Peyer's patch (tissue), 4 donors: Measurements from ENCODE around the gene PLXNA1. TPM values are rescaled to one million over a fixed set of nuclear protein-coding genes. Genes with fewer than 3 reads are reported as not detected.
A peak's percentile ranks its signal among the peaks of the same experiment; 100 is the strongest.

Experiments
- DNase-seq, 3 donors: peaks; one replicate each; pipeline ENCODE4 v3.0.0-alpha.2; 2017 to 2019
- H3K27ac ChIP-seq, 4 donors: fragments of 200-600 bp; sonication (generic); one replicate each; pipeline ENCODE4 v1.5.1; 2016 to 2019
- H3K27me3 ChIP-seq, 2 donors: fragments of 200-600 bp; sonication (generic); one replicate each; pipeline ENCODE4 v1.5.1; 2019
- H3K36me3 ChIP-seq, 3 donors: fragments of 200-600 bp; sonication (generic); one replicate each; pipeline ENCODE4 v1.5.1; 2016 to 2019
- H3K4me1 ChIP-seq, 4 donors: fragments of 200-600 bp; sonication (generic); one replicate each; pipeline ENCODE4 v1.5.1; 2016 to 2019
- H3K4me3 ChIP-seq, 4 donors: fragments of 200-600 bp; sonication (generic); 1 replicate in 3 of 4; 2 replicates in 1 of 4; pipeline ENCODE4 v1.5.1; 2016 to 2019; ENCODE audit warnings: mild to moderate bottlenecking in 1 of 4
- H3K9me3 ChIP-seq, 4 donors: fragments of 200-600 bp; sonication (generic); one replicate each; pipeline ENCODE4 v1.5.1; 2016 to 2019; ENCODE audit warnings: mild to moderate bottlenecking in 1 of 4
- CTCF ChIP-seq, 6 experiments: fragments of 450-650 bp in 4 of 6; fragments of 200-600 bp in 2 of 6; sonication (generic) in 1 of 6; IDR thresholded peaks; one replicate each; pipeline ENCODE4 v1.5.1; 2017 to 2019; ENCODE audit warnings: antibody characterized with exemption in 6 of 6, mild to moderate bottlenecking in 3 of 6, moderate library complexity in 1 of 6
- POLR2A ChIP-seq, 2 donors: fragments of 450-650 bp; IDR thresholded peaks; one replicate each; pipeline ENCODE4 v1.5.1; 2017; ENCODE audit warnings: antibody characterized with exemption in 2 of 2, mild to moderate bottlenecking in 2 of 2, moderate library complexity in 2 of 2
- total RNA-seq, 4 donors: library from RNA; depleted of rRNA; stranded (reverse); fragments of >200 nt; gene quantifications; one replicate each; pipeline ENCODE4 v1.1.0, GENCODE V29; 2016

The PLXNA1 gene
- total RNA-seq, 4 donors from 2014 or later = 30.1 to 54.5 (median 44.6) TPM

- no peak overlapping the region for H3K4me3 ChIP-seq
- H3K4me1 ChIP-seq = peaks cover 0 to 32% (median 0%) of the 10 kb centered on the region in 4 donors
- H3K9me3 ChIP-seq = no peaks in the 10 kb centered on the region
- H3K27ac ChIP-seq = peak overlapping the region; percentile 43 to 71 (median 52)
- no peak for DNase-seq
- H3K36me3 ChIP-seq = no peaks in the 10 kb centered on the region
- TF ChIP-seq CTCF (IDR thresholded peaks at IDR 0.05) (no peak), POLR2A (IDR thresholded peaks at IDR 0.05) (no peak)
- H3K27me3 ChIP-seq = no peaks in the 10 kb centered on the region
These were observed 18.7 kb downstream of the PLXNA1 start for GRCh38 chr3:127001486-127002194.

GRCh38 chr3:127002195-127003174 is 19.6 kb downstream of the PLXNA1 start:
- Histone ChIP-seq H3K27me3 (no peaks in the 10 kb centered on the region), H3K36me3 (no peaks in the 10 kb centered on the region), H3K27ac (peak overlapping the region; percentile 43 to 71 (median 52)), H3K9me3 (no peaks in the 10 kb centered on the region), H3K4me3 (no peak overlapping the region), H3K4me1 (peaks cover 0 to 32% (median 0%) of the 10 kb centered on the region in 4 donors)
- TF ChIP-seq POLR2A (IDR thresholded peaks at IDR 0.05) (no peak), CTCF (IDR thresholded peaks at IDR 0.05) (peak in 2 of 6 experiments; percentile 11 to 13)
- peak; percentile 19 to 72 (median 62) for DNase-seq

- no peaks in the 10 kb centered on the region for H3K9me3 ChIP-seq
- H3K4me1 ChIP-seq = peaks cover 0 to 32% (median 0%) of the 10 kb centered on the region in 4 donors
- TF ChIP-seq CTCF (IDR thresholded peaks at IDR 0.05) (no peak), POLR2A (IDR thresholded peaks at IDR 0.05) (no peak)
- no peak overlapping the region for H3K27ac ChIP-seq
- no peak for DNase-seq
- H3K36me3 ChIP-seq = no peaks in the 10 kb centered on the region
- H3K4me3 ChIP-seq = no peak overlapping the region
- no peaks in the 10 kb centered on the region for H3K27me3 ChIP-seq
These were observed 20.2 kb downstream of the PLXNA1 start for GRCh38 chr3:127003175-127003555.

GRCh38 chr3:127003601-127004280 is 20.8 kb downstream of the PLXNA1 start:
- H3K4me3 ChIP-seq = no peak overlapping the region
- no peaks in the 10 kb centered on the region for H3K9me3 ChIP-seq
- H3K27me3 ChIP-seq = no peaks in the 10 kb centered on the region
- H3K27ac ChIP-seq = no peak overlapping the region
- H3K36me3 ChIP-seq = no peaks in the 10 kb centered on the region
- peaks cover 0 to 29% (median 0%) of the 10 kb centered on the region in 4 donors for H3K4me1 ChIP-seq
- TF ChIP-seq POLR2A (IDR thresholded peaks at IDR 0.05) = no peak
- TF ChIP-seq CTCF (IDR thresholded peaks at IDR 0.05) = no peak
- DNase-seq = no peak

GRCh38 chr3:127004641-127005397 is 21.9 kb downstream of the PLXNA1 start:
- Histone ChIP-seq H3K27me3 (no peaks in the 10 kb centered on the region), H3K36me3 (no peaks in the 10 kb centered on the region), H3K9me3 (no peaks in the 10 kb centered on the region), H3K4me3 (no peak overlapping the region), H3K4me1 (peaks cover 0 to 19% (median 0%) of the 10 kb centered on the region in 4 donors), H3K27ac (no peak overlapping the region)
- TF ChIP-seq CTCF (IDR thresholded peaks at IDR 0.05) (no peak), POLR2A (IDR thresholded peaks at IDR 0.05) (no peak)
- DNase-seq = no peak
